Upper lobe of right lung (tissue), 1 donor: ENCODE data around the gene FANCC. TPM values are rescaled to one million over a fixed set of nuclear protein-coding genes. Genes with fewer than 3 reads are reported as not detected.
"Not testable (repeated sequence)": the region's sequence is repeated elsewhere in the genome, so short reads cannot be mapped to it uniquely, and the experiment has no call there.

Experiments used
- ATAC-seq: fragments of 200-7000 bp; cut with Tn5 transposase; one replicate; pipeline ENCODE4 v1.9.1; 2020; ENCODE audit warnings: mild to moderate bottlenecking, moderate library complexity
- DNase-seq: peaks from one replicate; pipeline ENCODE4 v3.0.0-alpha.2; 2020
- H3K27ac ChIP-seq: fragments of 200-600 bp; one replicate; pipeline ENCODE4 v1.8.0; 2022
- H3K27me3 ChIP-seq: fragments of 200-600 bp; one replicate; pipeline ENCODE4 v1.8.0; 2022; ENCODE audit warnings: mild to moderate bottlenecking
- H3K36me3 ChIP-seq: fragments of 200-600 bp; one replicate; pipeline ENCODE4 v1.8.0; 2022
- H3K4me1 ChIP-seq: fragments of 200-600 bp; one replicate; pipeline ENCODE4 v1.8.0; 2022
- H3K4me3 ChIP-seq: fragments of 200-600 bp; one replicate; pipeline ENCODE4 v1.8.0; 2022; ENCODE audit warnings: mild to moderate bottlenecking
- H3K9me3 ChIP-seq: fragments of 200-600 bp; one replicate; pipeline ENCODE4 v1.8.0; 2022
- intact Hi-C: fragments of 100-400 bp; cut with DNase I; formaldehyde crosslinking; loops from one replicate; pipeline ENCODE4 v1.11.0; 2022
- total RNA-seq: library from RNA; stranded (reverse); fragmentation: NEBNext Ultra II Directional; extraction: Animal tissue kit (Norgen Biotek cat#: 25700); gene quantifications from one replicate; pipeline ENCODE4 v1.2.1, GENCODE V29; 2021
- TF ChIP-seq, protein P1 (sequence below): fragments of 200-600 bp; IDR thresholded peaks from one replicate; pipeline ENCODE4 v1.8.0; 2022; ENCODE audit warnings: antibody characterized with exemption
- donor health status: DM: no; HTN: yes; CAD: no; lungs with severe emphysema.

Gene FANCC
- total RNA-seq, 1 donor from 2014 or later = 13.5 TPM

DNA sequence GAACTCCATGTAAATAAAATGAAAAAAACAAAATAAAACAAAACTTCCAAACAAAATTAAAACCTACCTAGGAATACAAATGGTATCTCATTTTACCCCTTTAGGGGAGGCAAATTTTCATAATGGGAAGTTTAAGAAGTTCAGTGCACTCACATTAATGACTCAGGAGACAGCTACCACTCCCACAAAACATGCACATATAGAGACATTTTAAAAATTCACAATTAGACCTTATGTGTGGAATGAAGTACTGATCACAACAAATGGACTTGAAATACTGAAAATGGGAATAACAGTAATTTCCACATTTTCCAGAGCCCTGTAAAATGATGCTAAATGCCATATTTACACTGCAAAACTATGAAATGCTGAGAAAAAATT, 91.8 kb downstream of the FANCC start:
- Histone ChIP-seq H3K4me3 (no peak overlapping the region), H3K4me1 (no peaks in the 10 kb centered on the region), H3K36me3 (no peaks in the 10 kb centered on the region), H3K27ac (no peak overlapping the region), H3K27me3 (no peaks in the 10 kb centered on the region), H3K9me3 (no peaks in the 10 kb centered on the region)
- no peak for ATAC-seq
- no peak for DNase-seq
- intact Hi-C loops = no loop called here
- TF ChIP-seq, protein P1, sequence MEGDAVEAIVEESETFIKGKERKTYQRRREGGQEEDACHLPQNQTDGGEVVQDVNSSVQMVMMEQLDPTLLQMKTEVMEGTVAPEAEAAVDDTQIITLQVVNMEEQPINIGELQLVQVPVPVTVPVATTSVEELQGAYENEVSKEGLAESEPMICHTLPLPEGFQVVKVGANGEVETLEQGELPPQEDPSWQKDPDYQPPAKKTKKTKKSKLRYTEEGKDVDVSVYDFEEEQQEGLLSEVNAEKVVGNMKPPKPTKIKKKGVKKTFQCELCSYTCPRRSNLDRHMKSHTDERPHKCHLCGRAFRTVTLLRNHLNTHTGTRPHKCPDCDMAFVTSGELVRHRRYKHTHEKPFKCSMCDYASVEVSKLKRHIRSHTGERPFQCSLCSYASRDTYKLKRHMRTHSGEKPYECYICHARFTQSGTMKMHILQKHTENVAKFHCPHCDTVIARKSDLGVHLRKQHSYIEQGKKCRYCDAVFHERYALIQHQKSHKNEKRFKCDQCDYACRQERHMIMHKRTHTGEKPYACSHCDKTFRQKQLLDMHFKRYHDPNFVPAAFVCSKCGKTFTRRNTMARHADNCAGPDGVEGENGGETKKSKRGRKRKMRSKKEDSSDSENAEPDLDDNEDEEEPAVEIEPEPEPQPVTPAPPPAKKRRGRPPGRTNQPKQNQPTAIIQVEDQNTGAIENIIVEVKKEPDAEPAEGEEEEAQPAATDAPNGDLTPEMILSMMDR = no peak

DNA sequence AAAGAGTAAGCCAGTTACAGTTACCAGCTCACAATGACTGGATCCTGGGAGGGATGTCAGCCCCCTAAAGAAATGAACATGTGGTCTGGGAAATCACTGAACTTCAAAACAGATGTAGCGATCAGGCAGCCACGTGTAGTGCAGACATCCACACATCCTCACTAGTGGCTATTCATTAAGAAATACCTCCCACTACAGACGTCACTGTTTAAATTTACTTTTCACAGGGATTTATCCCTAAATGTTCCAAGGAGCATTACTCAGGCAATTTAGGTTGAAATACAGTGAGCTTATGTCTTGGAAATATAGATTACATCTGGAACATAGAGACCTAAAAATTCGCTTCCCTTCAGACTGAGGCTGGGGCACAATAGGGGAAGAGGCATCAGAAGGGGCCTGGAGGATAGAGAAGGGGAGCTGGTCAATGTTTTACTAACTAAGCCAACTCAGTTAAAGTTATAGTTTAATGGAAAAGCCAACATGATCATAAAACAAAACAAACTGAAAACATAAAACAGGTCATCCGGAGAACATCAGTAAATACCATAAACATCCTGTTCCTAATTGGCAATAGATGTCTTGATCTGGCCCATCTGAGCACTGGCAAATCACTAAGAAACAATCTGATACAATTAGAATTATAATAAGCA, 92.3 kb downstream of the FANCC start:
- intact Hi-C loops = no loop called here
- H3K27ac ChIP-seq = no peak overlapping the region
- DNase-seq (no peak), ATAC-seq (no peak)
- TF ChIP-seq, protein P1 = no peak
- no peaks in the 10 kb centered on the region for H3K27me3 ChIP-seq
- no peaks in the 10 kb centered on the region for H3K9me3 ChIP-seq
- no peak overlapping the region for H3K4me3 ChIP-seq
- H3K4me1 ChIP-seq = no peaks in the 10 kb centered on the region
- no peaks in the 10 kb centered on the region for H3K36me3 ChIP-seq

DNA sequence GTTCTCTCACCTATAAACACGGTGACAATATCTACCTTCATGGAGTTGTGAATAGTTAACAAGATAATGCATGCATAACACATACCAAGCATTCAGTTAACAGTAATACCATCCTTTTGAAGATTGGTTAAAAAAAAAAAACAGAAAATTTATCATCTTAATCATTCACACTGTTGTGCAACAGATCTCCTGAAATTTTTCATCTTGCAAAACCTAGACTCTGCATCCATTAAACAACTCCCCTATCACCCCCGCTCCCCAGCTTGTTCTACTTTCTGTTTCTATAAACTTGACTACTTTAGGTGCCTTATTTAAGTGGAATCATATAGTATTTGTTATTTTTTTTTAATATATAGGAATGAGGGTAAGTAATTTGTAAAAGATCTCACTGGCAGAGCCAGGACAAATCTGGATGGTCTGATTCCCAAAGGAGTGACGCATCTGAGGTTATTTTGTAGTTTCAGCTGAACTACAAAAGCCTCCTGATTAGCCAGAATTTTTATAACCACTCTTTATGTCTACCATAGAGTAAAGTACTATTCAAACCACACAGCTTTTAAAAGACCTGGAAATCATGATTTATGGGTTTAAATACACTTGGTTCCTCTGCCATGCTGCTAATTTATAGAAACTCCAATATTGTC, 93.0 kb downstream of the FANCC start:
- H3K4me1 ChIP-seq = no peaks in the 10 kb centered on the region
- no peaks in the 10 kb centered on the region for H3K27me3 ChIP-seq
- intact Hi-C loops = no loop called here
- no peak overlapping the region for H3K27ac ChIP-seq
- H3K9me3 ChIP-seq = no peaks in the 10 kb centered on the region
- TF ChIP-seq, protein P1 = no peak
- no peaks in the 10 kb centered on the region for H3K36me3 ChIP-seq
- H3K4me3 ChIP-seq = no peak overlapping the region
- no peak for DNase-seq
- no peak for ATAC-seq

DNA sequence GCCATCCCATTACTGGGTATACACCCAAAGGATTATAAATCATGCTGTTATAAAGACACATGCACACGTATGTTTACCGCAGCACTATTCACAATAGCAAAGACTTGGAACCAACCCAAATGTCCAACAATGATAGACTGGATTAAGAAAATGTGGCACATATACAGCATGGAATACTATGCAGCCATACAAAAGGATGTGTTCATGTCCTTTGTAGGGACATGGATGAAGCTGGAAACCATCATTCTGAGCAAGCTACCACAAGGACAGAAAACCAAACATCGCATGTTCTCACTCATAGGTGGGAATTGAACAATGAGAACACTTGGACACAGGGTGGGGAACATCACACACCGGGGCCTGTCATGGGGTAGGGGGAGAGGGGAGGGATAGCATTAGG, 97.2 kb downstream of the FANCC start:
- H3K9me3 ChIP-seq, H3K4me1 ChIP-seq, DNase-seq, H3K36me3 ChIP-seq, H3K27ac ChIP-seq, ATAC-seq, H3K4me3 ChIP-seq, intact Hi-C loops, H3K27me3 ChIP-seq: not testable (repeated sequence)

DNA sequence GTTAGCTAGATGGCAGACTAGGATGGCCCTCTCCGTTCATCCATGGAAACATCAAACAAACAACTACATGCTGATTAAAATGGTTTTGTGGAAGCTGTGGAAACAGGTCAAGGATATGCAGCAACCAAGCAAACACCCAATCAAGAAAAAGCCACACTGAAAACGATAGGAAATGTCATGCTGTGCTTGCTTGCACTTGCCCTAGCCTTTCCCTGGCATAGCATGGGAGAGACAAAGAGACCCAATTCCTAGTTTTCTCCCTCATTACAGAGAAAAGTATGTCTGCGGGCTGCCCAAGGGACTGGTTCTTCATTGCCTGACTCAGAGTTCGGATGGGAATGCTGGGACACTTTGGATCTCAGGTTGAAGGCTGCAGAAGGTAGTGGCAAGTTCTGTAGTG, 98.7 kb downstream of the FANCC start:
- Histone ChIP-seq H3K36me3 (no peaks in the 10 kb centered on the region), H3K4me1 (no peaks in the 10 kb centered on the region), H3K9me3 (no peaks in the 10 kb centered on the region), H3K27ac (no peak overlapping the region), H3K27me3 (no peaks in the 10 kb centered on the region), H3K4me3 (no peak overlapping the region)
- intact Hi-C loops = no loop called here
- TF ChIP-seq, protein P1 = no peak
- ATAC-seq (no peak), DNase-seq (no peak)

DNA sequence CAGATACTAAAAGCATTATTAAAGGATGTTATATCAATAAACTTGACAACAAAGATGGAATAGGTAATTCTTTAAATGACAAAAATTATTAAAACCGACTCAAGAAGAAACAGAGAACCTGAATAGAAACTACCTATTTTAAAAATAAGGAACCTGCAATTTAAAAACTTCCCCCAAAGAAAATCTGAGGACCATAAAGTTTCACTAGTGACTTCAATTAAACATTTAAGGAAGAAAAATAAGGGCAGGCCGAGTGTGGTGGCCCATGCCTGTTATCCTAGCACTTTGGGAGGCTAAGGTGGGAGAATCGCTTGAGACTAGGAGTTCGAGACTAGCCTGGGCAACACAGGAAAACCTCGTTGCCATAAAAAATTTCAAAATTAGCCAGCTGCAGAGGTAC, 99.6 kb downstream of the FANCC start:
- Histone ChIP-seq H3K9me3 (no peaks in the 10 kb centered on the region), H3K4me1 (no peaks in the 10 kb centered on the region), H3K27me3 (no peaks in the 10 kb centered on the region), H3K27ac (no peak overlapping the region), H3K36me3 (no peaks in the 10 kb centered on the region), H3K4me3 (no peak overlapping the region)
- TF ChIP-seq, protein P1 = no peak
- ATAC-seq (no peak), DNase-seq (no peak)
- intact Hi-C loops = no loop called here
